GM12872 (cell line): ENCODE data around the gene SASH3.

Source experiments
- TF ChIP-seq, protein P1 (sequence below): IDR thresholded peaks from 3 replicates; pipeline ENCODE4 v1.5.1; 2011; ENCODE audit warnings: low read depth, mild to moderate bottlenecking, low read length, moderate library complexity; ENCODE audit not compliant: insufficient read depth

SASH3 gene

DNA sequence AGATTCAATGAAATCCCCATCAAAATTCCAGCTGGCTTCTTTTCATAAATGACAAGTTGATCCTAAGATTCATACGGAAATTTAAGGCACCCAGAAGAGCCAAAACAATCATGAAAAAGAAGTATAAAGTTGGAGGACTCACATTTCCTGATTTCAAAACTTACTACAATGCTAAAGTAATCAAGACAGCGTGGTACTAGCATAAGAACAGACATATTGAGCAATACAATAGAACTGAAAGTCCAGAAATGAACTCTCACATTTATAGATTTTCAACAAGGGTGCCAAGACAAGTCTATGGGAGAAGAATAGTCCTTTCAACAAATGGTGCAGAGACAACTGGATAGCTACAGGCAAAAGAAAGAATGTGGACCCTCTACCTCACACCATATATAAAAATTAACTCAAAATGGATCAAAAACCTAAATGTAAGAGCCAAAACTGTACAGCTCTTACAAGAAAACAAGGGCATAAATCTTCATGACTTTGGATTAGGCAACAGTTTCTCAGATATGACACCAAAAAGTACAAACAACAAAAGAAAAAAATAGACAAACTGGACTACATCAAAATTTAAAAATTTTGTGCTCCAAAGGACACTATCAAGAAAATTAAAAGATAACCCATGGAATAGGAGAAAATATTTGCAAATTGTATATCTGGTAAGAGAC, 28.5 kb downstream of the SASH3 start:
- TF ChIP-seq, protein P1, sequence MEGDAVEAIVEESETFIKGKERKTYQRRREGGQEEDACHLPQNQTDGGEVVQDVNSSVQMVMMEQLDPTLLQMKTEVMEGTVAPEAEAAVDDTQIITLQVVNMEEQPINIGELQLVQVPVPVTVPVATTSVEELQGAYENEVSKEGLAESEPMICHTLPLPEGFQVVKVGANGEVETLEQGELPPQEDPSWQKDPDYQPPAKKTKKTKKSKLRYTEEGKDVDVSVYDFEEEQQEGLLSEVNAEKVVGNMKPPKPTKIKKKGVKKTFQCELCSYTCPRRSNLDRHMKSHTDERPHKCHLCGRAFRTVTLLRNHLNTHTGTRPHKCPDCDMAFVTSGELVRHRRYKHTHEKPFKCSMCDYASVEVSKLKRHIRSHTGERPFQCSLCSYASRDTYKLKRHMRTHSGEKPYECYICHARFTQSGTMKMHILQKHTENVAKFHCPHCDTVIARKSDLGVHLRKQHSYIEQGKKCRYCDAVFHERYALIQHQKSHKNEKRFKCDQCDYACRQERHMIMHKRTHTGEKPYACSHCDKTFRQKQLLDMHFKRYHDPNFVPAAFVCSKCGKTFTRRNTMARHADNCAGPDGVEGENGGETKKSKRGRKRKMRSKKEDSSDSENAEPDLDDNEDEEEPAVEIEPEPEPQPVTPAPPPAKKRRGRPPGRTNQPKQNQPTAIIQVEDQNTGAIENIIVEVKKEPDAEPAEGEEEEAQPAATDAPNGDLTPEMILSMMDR: no peak

DNA sequence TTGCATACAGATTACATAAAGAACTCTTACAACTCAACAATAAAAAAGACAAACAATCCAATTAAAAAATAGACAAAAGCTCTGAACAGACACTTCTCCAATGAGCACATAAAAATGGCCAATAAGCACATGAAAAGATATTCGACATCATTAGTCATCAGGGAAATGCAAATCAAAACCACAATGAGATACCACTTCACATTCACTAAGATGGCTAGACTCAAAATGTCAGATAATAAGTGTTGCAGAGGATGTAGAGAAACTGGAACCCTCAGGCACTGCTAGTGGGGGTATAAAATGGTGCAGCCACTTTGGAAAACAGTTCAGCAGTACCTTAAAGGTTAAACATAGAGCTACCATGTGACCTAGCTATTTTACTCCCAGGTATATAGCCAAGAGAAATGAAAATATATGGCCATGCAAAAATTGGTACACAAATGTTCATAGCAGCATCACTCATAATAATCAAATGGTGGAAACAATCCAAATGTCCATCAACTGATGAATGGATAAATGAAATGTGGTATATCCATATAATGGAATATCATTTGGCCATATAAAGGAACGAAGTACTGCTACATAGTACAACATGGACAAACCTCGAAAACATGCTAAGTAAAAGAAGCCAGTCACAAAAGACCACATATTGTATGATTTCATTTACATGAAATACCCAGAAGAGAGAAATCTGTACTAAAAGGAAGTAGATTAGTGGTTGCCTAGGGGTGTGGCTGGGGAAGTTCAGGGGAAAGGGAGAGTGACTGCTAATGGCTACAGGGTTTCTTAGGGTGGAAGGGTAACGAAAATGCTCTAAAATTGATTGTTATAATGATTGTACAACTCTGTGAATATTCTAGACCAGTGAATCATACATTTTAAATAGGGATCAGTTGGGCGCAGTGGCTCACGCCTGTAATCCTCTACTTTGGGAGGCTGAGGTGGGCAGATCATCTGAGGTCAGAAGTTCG, 29.4 kb downstream of the SASH3 start:
- TF ChIP-seq, protein P1: no peak

DNA sequence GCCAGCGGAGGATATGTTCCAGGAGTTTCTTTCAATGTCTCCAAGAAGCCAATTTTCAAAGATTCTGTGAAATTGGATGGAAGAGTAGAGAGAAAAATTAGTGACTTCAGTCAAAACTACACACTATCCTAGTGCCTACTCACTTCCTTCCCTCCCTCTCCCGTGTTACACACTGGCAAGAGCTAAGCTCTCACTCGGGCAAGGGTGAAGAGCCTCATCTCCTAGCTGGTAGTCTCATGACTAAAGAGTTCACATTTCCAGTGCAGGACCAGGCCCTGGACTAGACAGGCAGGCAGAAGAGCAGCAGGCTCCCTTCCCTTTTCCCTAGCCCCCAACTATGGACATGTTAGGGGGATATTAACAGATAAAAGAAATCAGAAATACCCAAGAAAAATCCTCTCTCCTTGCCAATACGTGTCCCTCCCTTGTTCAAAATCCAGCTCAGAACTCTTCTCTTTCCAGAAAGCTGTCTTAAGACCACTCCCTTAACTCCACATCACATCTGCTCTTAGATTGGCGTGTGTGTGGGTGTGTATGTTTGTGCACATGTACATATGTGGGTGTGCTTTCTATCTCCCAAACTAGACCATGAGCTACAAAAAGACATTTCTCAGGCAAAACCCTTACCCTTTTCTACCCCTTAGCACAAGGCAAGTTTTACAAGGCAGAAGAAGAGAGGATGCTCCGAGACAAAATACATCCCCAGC, 34.1 kb downstream of the SASH3 start:
- TF ChIP-seq, protein P1: no peak

DNA sequence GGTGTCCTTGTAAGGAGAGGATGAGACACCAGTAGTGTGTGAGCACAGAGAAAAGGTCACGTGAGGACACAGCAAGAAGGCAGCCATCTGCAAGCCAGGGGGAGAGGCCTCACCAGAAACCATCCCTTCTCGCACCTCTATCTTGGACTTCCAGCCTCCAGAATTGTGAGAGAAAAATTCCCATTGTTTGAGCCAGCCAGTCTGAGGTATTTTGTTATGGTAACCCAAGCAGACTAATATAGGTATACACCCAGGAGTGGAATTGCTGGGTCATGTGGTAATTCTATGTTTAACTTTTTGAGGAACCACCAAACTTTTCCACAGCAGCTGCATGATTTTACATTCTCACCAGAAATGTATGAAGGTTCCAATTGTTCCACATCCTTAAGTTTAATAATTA, 38.4 kb downstream of the SASH3 start:
- TF ChIP-seq, protein P1: no peak

DNA sequence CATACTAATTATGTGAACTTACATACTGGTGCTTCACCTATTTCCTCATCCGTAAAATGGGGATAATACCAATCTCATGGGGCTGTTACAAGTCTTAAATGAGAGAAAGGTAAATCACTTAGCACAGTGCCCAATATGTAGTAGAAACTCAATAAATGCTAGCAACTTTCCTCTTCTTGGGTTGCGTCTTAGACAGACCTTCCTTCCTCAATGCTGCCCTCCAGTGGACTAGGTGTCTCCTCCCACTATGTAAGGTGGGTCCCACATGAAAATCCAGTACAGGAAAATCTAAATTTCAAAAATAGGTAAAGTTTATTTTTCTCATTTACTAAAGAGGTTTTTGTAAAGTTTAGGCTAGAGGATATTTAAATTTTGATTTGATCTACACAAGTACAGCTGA, 43.4 kb downstream of the SASH3 start:
- TF ChIP-seq, protein P1: peak; percentile 45; the same call in 2 of the 3 replicates

DNA sequence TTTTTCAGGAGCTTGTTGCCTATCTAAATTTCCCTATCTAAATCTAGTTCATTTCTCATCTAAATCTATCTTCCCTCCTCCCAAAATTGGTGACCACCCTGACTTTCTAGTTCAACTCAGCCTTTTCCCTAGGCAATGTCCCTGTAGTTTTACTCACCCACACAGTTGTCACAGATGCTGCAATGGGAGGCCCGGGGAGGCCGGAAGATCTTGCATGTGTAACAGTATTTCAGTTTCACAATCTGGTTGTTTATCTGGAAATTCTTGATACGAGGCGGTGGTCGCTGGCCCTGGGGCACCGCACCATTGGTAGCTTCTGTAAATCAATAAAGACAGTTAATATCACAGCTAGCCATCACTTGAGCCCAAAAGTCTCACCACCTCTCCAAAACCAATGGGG, 43.8 kb downstream of the SASH3 start:
- TF ChIP-seq, protein P1: no peak

DNA sequence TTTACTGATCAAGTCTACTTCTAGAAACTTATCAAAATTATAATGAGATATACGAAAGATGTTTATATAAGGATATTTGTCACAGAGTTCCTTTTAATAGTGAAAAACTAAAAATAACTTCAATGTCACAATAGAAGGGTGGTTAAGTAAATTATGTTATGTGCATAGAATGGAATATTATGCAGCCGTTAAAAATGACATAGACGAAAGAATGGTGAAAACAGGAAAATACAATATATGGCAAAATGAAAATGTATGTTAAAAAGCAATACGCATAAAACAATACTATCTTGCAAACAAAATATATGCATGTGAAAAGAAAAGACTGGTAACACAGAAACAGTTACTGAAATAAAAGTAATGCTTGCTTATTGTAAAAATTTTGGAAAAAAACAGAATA, 44.9 kb downstream of the SASH3 start:
- TF ChIP-seq, protein P1: no peak
